RWPE1 (cell line): ENCODE results near the gene SLC24A4.

Experiments
- CTCF ChIA-PET: fragments of 350-600 bp; sonication (Branson Sonifier 250); formaldehyde crosslinking; extraction: SDS; loops from one replicate; lab custom pipeline; 2021; lab: Yijun Ruan, JAX
- POLR2A ChIA-PET: fragments of 400-600 bp; formaldehyde crosslinking; extraction: SDS; loops from one replicate; lab custom pipeline; 2020; ENCODE audit warnings: antibody characterized with exemption; ENCODE audit not compliant: low non-redundant PET; lab: Yijun Ruan, JAX
- DNase-seq: peaks from one replicate; pipeline ENCODE4 v3.0.0; 2012; ENCODE audit warnings: low spot score
- H3K27ac ChIP-seq: fragments of 450-650 bp; 2 replicates; pipeline ENCODE4 v1.5.1; 2017
- TF ChIP-seq, protein P1 (sequence below): fragments of 450-650 bp; conservative IDR thresholded peaks from 2 replicates; pipeline ENCODE4 v1.5.1; 2017; ENCODE audit warnings: low read depth, mild to moderate bottlenecking

The SLC24A4 gene

DNA sequence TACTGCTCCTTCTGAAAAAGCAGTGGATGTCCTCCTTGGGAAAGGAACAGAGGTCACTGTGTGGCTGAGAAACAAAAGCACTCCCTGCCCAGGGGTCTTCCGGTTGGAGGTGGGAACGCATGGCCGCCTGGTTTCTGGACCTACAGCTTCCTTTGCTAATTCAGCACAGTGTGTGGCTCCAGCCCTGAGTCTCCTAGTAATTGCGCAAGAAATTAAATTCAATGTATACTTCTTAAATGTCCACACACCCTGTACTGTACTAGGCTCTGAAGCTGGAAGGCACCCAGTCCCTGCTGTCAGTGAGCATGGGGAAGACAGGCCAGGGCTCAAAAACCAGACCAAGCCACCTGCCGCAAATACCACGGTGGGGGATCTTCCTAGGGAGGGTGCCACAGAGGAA, 13.4 kb downstream of the SLC24A4 start:
- ChIA-PET POLR2A (no interaction called here), CTCF (interaction anchor here (0.6 kb wide), 1 partner anchor 111 kb away, joined by 3 read pairs; no protein-coding TSS in a partner anchor)
- no peak for DNase-seq
- TF ChIP-seq, protein P1, sequence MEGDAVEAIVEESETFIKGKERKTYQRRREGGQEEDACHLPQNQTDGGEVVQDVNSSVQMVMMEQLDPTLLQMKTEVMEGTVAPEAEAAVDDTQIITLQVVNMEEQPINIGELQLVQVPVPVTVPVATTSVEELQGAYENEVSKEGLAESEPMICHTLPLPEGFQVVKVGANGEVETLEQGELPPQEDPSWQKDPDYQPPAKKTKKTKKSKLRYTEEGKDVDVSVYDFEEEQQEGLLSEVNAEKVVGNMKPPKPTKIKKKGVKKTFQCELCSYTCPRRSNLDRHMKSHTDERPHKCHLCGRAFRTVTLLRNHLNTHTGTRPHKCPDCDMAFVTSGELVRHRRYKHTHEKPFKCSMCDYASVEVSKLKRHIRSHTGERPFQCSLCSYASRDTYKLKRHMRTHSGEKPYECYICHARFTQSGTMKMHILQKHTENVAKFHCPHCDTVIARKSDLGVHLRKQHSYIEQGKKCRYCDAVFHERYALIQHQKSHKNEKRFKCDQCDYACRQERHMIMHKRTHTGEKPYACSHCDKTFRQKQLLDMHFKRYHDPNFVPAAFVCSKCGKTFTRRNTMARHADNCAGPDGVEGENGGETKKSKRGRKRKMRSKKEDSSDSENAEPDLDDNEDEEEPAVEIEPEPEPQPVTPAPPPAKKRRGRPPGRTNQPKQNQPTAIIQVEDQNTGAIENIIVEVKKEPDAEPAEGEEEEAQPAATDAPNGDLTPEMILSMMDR = no peak
- no peak overlapping the region for H3K27ac ChIP-seq

DNA sequence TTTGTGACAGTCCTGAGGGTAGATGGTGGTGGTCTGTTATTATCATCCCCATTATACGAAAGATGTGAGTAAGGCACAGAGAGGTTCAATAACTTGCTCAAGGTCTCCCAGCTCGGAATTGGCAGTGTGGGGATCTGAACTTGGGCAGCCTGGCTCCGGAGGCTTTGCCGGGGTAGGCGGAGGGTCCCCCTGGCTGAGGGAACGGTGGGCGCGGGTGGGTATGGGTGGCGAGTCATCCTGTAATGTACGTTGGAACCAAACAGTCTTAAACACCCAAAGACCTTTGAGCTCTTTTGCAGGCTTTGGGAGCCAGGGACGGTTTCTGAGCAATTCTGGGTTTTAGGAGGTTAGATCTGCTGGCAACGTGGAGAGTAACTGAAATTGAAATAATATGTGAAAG, 16.5 kb downstream of the SLC24A4 start:
- POLR2A ChIA-PET = no interaction called here
- H3K27ac ChIP-seq = no peak overlapping the region
- CTCF ChIA-PET = interaction anchor here (0.6 kb wide), 2 partner anchors 23 to 56 kb away, joined by 3 read pairs; no protein-coding TSS in a partner anchor
- DNase-seq = no peak
- TF ChIP-seq, protein P1 = no peak

DNA sequence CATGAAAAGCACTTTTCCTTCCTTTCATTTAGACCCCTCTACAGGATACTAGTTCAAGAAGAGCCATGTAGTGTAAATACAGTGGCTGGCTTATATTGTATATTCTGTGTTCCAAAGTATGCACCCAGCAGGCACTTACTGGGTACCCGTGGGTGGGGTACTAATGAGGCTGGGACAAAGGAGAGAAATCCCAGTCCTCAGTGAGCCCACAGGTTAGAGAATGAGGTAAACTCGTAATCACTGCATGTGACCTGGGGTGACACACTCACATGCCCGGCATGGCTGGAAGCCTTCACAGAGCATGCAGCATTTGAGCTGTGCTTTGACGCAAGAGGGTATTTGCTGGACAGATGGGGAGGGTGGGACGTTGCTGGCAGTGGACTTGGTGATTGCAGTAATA, 17.1 kb downstream of the SLC24A4 start:
- TF ChIP-seq, protein P1 = no peak
- ChIA-PET POLR2A (no interaction called here), CTCF (interaction anchor here (0.6 kb wide), 1 partner anchor 23 kb away, joined by 3 read pairs; no protein-coding TSS in a partner anchor)
- no peak overlapping the region for H3K27ac ChIP-seq
- DNase-seq = no peak

DNA sequence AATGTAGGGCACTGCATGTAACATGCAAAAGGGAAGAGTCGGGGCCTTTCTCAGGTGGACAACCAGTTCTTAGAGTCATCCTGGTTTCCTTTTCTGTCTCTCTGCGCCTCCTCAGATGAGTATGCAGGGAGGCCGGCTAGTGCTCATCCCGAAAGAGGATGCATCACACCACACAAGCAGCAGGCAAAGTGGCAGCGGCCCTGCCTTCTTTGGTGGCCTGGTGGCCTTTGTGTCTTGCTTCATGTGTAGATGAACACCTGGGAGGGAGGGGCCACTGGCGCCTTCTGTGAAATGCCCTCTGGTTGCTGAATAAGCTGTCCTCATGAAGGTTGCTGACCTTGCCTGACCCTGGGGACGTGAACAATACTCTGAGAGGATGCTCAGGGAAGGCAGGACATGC, 18.0 kb downstream of the SLC24A4 start:
- TF ChIP-seq, protein P1 = no peak
- POLR2A ChIA-PET = no interaction called here
- CTCF ChIA-PET = no interaction called here
- no peak for DNase-seq
- H3K27ac ChIP-seq = no peak overlapping the region

DNA sequence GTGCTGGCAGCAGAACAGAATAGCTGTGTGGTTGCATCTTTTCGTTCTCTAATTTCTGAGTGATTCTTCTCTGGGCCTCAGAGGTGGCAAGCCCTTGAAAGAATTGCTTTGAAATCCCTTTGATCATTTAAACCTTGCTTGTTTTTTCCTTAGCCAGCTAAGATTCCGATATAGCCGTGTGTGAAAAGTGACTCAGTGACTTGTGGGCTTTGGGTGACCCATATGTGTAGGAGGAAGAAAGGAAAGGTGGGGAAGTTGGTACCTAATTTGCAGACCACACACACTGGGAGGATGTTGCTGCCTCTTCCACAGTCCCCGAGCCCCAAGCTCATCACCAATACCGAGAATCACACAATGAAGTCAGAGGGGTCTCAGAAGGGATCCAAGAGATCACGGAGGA, 18.8 kb downstream of the SLC24A4 start:
- CTCF ChIA-PET = no interaction called here
- TF ChIP-seq, protein P1 = no peak
- no peak for DNase-seq
- POLR2A ChIA-PET = no interaction called here
- H3K27ac ChIP-seq = no peak overlapping the region

DNA sequence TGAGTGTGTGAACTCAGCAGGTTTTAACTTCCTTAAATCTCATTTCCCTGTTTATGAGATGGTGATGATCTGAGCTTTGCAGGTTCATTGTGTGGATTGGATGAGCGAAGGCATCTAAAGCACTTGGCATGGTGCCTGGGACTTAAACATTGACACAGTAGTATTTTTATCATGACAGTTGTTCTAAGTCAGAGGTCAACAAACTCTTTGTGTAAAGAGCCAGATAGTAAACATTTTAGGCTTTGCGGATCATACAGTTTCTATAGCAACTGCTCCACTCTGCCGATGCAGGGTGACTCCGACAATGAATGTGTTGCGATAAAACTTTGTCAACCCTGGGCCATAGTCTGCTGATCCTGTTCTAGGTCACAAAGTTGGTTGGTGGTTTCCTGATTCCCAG, 25.2 kb downstream of the SLC24A4 start:
- no peak for DNase-seq
- TF ChIP-seq, protein P1 = no peak
- POLR2A ChIA-PET = no interaction called here
- CTCF ChIA-PET = no interaction called here
- no peak overlapping the region for H3K27ac ChIP-seq
